ENCODE measurements around the gene PVALB.

The PVALB gene

DNA sequence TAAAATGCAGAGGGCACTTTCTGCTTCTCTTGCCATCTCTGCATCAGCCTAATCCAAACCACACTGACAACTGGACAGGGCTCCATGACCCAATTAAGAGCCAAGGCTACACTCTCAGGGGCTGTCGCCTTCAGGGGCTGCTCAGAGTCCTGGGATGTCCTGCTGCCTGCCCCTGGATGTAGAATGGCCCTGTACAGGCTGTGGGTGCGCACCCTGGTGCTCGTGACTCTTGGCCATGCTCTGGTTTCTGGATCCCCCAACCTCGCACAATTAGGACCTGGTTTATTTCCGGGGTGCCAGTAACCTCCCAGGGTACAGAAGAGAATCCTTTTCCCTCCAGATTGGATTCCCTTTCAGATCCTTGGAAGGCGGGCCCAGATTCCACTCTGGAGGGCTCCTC, 52.2 kb downstream of the PVALB start:
- TF ChIP-seq, protein P1, sequence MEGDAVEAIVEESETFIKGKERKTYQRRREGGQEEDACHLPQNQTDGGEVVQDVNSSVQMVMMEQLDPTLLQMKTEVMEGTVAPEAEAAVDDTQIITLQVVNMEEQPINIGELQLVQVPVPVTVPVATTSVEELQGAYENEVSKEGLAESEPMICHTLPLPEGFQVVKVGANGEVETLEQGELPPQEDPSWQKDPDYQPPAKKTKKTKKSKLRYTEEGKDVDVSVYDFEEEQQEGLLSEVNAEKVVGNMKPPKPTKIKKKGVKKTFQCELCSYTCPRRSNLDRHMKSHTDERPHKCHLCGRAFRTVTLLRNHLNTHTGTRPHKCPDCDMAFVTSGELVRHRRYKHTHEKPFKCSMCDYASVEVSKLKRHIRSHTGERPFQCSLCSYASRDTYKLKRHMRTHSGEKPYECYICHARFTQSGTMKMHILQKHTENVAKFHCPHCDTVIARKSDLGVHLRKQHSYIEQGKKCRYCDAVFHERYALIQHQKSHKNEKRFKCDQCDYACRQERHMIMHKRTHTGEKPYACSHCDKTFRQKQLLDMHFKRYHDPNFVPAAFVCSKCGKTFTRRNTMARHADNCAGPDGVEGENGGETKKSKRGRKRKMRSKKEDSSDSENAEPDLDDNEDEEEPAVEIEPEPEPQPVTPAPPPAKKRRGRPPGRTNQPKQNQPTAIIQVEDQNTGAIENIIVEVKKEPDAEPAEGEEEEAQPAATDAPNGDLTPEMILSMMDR (IDR thresholded peaks at IDR 0.05) = no peak
- H3K27ac ChIP-seq = no peak overlapping the region
- peak; percentile 50 for DNase-seq (ENCODE audit: low spot score)

DNA sequence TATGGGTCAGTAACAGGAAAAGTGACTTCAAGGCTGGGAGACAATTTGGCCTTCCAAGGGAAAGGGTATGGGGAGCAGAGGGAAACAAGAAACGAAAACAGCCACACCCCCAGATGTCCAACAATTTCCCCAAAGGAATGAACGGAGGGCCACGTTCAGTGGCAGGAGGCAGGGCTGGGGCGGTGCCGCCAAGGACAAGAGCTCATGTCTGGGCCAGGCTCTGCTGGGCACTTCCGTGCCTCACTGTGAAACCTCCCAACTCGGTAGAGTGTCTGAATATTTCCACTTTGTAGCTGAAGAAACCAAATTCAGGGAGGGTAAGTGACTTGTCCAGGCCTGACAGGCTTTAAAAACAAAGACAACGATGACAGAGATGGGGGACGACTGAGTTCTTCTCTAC, 52.8 kb downstream of the PVALB start:
- Histone ChIP-seq H3K27ac (no peak overlapping the region), H3K4me3 (no peak overlapping the region)
- TF ChIP-seq, protein P1 (IDR thresholded peaks at IDR 0.05) = no peak
- DNase-seq (ENCODE audit: low spot score) = peak; percentile 33

More for the DNA sequence above, 52.2 kb downstream of the PVALB start:
- no peak overlapping the region for H3K4me3 ChIP-seq

DNA sequence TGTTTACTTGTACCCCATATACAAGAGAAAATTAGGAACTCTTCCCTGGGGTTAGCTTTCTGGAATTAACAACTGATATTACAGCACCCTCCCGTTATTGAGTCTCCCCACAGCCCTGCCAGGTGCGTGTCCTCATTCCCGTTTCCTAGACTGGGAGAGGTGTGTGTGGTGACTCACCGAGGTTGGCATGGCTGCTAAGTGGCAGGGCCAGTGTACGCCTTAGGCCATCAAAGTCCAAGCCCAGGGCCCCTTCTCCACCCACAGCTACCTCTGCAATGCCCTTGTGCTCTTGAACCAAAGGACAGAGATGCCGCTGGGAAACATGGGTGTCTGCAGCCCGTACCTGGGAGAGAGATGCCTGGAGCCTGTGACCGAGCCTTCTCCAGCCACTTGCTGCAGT, 53.3 kb downstream of the PVALB start:
- TF ChIP-seq, protein P1 (IDR thresholded peaks at IDR 0.05) = no peak
- Histone ChIP-seq H3K4me3 (no peak overlapping the region), H3K27ac (no peak overlapping the region)
- DNase-seq (ENCODE audit: low spot score) = peak; percentile 61

DNA sequence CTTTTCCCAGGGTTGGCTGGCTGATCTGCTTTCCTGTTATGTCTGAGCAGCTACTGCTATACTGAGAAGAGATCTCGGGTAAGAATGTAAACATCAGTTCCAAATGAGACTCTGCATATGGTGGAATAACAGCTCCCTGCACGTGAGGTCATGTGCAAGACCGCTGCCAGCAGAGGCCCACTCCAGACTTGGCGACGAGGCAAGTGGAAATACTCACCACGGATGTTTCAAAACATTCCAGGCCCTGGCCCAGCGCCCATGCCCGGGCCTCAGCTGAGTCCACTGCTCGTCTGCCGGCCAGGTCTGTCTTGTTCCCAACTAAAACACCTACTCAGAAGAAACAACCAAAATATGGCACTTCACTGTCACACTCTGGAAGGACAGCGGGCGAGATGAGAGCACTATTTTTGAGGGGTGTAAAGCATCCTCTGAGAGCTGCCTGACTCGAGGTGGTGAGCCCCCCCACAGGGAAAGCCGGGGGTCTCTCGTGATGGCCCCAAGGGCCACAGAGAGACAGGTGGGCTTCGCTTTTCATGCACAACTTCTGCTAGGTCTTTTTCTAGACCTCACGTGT, 54.1 kb downstream of the PVALB start:
- TF ChIP-seq, protein P1 (IDR thresholded peaks at IDR 0.05) = no peak
- DNase-seq (ENCODE audit: low spot score) = peak; percentile 59
- no peak overlapping the region for H3K4me3 ChIP-seq
- no peak overlapping the region for H3K27ac ChIP-seq

DNA sequence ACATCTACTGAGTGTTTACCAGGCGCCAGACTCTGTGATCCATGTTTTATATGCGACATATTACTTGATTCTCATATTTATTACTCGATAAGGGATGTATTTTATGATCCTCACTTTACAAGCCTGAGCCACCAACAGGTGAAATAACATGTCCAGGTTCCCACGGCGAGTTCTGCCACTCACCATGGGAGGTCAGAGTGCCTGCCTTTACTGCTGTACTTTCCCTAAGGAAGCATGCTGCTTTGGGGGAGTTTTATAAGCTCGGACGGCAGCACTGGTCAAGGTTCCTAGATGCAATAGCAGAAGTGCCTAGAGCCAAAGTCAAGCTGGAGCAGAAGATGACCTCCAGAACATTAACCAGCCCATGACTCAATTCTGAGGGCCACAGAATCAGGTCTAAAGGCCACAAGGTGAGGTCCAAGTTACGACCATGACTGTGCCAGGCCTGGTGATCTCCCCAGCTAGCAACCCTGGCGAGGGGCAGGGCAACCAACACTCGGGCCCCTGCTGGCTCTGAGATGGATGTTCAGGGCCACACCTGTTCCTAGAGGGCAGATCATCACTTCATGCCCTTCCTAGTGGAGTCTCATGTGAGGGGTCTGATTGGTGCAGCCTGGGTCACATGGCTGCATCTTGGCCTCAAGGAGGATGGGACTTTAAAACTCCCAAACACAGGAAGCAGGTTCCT, 55.1 kb downstream of the PVALB start:
- TF ChIP-seq, protein P1 (IDR thresholded peaks at IDR 0.05) = no peak
- no peak overlapping the region for H3K27ac ChIP-seq
- no peak overlapping the region for H3K4me3 ChIP-seq
- DNase-seq (ENCODE audit: low spot score) = peak; percentile 40

DNA sequence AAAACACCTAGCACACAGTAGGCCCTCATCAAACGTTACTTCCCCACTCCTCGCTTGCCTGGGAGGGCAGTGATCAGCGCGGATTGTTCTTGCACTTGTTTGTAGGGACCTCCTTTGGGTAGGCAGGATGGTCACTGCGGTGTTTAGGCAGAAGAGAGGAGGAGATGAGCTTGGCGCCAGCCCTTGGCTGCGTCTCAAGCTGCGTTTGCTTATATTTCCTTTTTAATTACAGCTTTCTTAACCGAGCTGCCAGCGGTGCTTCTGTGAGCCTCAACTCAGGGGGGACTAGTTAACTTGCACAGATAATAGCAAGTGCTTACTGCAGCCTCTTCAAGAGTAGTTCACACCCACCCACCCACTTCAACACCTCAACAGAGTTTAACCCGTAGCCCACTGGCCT, 56.0 kb downstream of the PVALB start:
- no peak overlapping the region for H3K4me3 ChIP-seq

More for the DNA sequence above, 56.0 kb downstream of the PVALB start:
- DNase-seq (ENCODE audit: low spot score) = peak; percentile 24
- no peak overlapping the region for H3K27ac ChIP-seq
- TF ChIP-seq, protein P1 (IDR thresholded peaks at IDR 0.05) = no peak
